ENCODE data around the gene FICD. TPM values are rescaled to one million over a fixed set of nuclear protein-coding genes. Genes with fewer than 3 reads are reported as not detected.

FICD gene
- total and polyA plus RNA-seq, 5 donors = 1.8 to 7.1 (median 3.1) TPM

GRCh38 chr12:108561852-108562347, 46.8 kb downstream of the FICD start:
- no peaks in the 10 kb centered on the region for H3K9me3 ChIP-seq (ENCODE audit: control insufficient read depth, low read length)
- intact Hi-C loops (cut with DNase I) = loop anchor here in 3 of 4 donors (5.0 to 10.0 kb wide), 5 partner anchors 243 to 533 kb away; partner anchors contain the start of genes ALKBH2 (in 1 of the 3), SSH1 (in 1 of the 3) and UNG (in 1 of the 3)
- no peak for ATAC-seq

GRCh38 chr12:108562348-108563135, 47.5 kb downstream of the FICD start, which contains the start of gene ISCU:
ISCU (plus strand) TSS chr12:108562596; CDS start chr12:108562623, 27 bp downstream.
- intact Hi-C loops (cut with DNase I) = loop anchor here in 3 of 4 donors (5.0 to 10.0 kb wide), 5 partner anchors 242 to 532 kb away; partner anchors contain the start of genes ALKBH2 (in 1 of the 3), SSH1 (in 1 of the 3) and UNG (in 1 of the 3)
- peaks cover 13% of the 10 kb centered on the region for H3K4me1 ChIP-seq (ENCODE audit: control insufficient read depth, insufficient read depth, low read length)

More at GRCh38 chr12:108561852-108562347, 46.8 kb downstream of the FICD start:
- H3K27me3 ChIP-seq (ENCODE audit: control insufficient read depth, insufficient read depth) = no peaks in the 10 kb centered on the region
- H3K27ac ChIP-seq (ENCODE audit: low read length) = peak overlapping the region; percentile 77
- no peak for DNase-seq
- peak overlapping the region; percentile 65 for H3K4me3 ChIP-seq (ENCODE audit: low read length)
- WGBS = under 1% methylated on average over 20 of the region's 20 CpGs
- H3K4me1 ChIP-seq (ENCODE audit: control insufficient read depth, insufficient read depth, low read length) = peaks cover 13% of the 10 kb centered on the region

GRCh38 chr12:108563136-108563803, 48.2 kb downstream of the FICD start:
- H3K9me3 ChIP-seq (ENCODE audit: control insufficient read depth, low read length) = no peaks in the 10 kb centered on the region
- peaks cover 10% of the 10 kb centered on the region for H3K4me1 ChIP-seq (ENCODE audit: control insufficient read depth, insufficient read depth, low read length)
- H3K4me3 ChIP-seq (ENCODE audit: low read length) = peak overlapping the region; percentile 65
- ATAC-seq (peak; percentile 56 to 58), DNase-seq (peak; percentile 85 to 95 (median 91))
- intact Hi-C loops (cut with DNase I) = loop anchor here in 3 of 4 donors (5.0 to 10.0 kb wide), 5 partner anchors 242 to 532 kb away; partner anchors contain the start of genes ALKBH2 (in 1 of the 3), SSH1 (in 1 of the 3) and UNG (in 1 of the 3)
- no peaks in the 10 kb centered on the region for H3K27me3 ChIP-seq (ENCODE audit: control insufficient read depth, insufficient read depth)
- WGBS = under 1% methylated on average over 14 of the region's 14 CpGs
- peak overlapping the region; percentile 90 for H3K27ac ChIP-seq (ENCODE audit: low read length)

More at GRCh38 chr12:108562348-108563135, 47.5 kb downstream of the FICD start, which contains the start of gene ISCU:
- DNase-seq = peak; percentile 99
- peak; percentile 92 for ATAC-seq
- WGBS = under 1% methylated on average over 72 of the region's 72 CpGs
- Histone ChIP-seq H3K27ac (ENCODE audit: low read length) (peak within 1 kb of the TSS; percentile 90), H3K4me3 (ENCODE audit: low read length) (peak within 1 kb of the TSS; percentile 65), H3K27me3 (ENCODE audit: control insufficient read depth, insufficient read depth) (no peaks in the 10 kb centered on the region), H3K9me3 (ENCODE audit: control insufficient read depth, low read length) (no peaks in the 10 kb centered on the region)

- Histone ChIP-seq H3K4me3 (ENCODE audit: low read length) (peak overlapping the region; percentile 65), H3K27me3 (ENCODE audit: control insufficient read depth, insufficient read depth) (no peaks in the 10 kb centered on the region), H3K9me3 (ENCODE audit: control insufficient read depth, low read length) (no peaks in the 10 kb centered on the region), H3K4me1 (ENCODE audit: control insufficient read depth, insufficient read depth, low read length) (peaks cover 8% of the 10 kb centered on the region), H3K27ac (ENCODE audit: low read length) (no peak overlapping the region)
- 3% methylated on average over 1 of the region's 1 CpG for WGBS
- intact Hi-C loops (cut with DNase I) = loop anchor here in 3 of 4 donors (2.0 to 10.0 kb wide), 6 partner anchors 55 to 531 kb away; partner anchors contain the start of genes ALKBH2 (in 1 of the 3), SSH1 (in 1 of the 3) and UNG (in 1 of the 3)
- DNase-seq = no peak
- ATAC-seq = no peak
Observed at GRCh38 chr12:108563804-108564151, 48.7 kb downstream of the FICD start.

DNA sequence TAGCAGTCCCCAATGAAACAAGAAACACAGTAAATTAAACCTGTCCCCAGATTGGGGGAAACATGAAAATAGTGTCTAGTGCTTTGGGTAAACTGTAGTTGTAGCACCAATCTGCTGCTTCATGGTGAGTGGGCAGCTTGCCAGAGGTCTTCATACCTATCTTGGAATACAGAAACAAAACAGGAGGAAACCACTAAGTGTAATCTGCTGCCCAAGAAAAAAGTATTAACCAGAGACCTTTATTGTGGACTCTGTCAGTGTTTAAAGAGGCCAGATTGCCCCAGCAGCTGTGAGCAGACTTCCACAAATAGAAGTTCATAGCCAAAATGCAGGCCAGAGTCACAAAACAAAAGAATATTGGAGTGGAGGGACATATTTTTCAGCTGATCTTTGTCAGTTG, 49.6 kb downstream of the FICD start:
- H3K4me3 ChIP-seq (ENCODE audit: low read length) = no peak overlapping the region
- intact Hi-C loops (cut with DNase I) = loop anchor here in 3 of 4 donors (2.0 to 10.0 kb wide), 8 partner anchors 53 to 530 kb away; partner anchors contain the start of genes ALKBH2 (in 2 of the 3), SSH1 (in 1 of the 3) and UNG (in 1 of the 3)
- no peak overlapping the region for H3K27ac ChIP-seq (ENCODE audit: low read length)
- DNase-seq (no peak), ATAC-seq (no peak)
- H3K4me1 ChIP-seq (ENCODE audit: control insufficient read depth, insufficient read depth, low read length) = peaks cover 6% of the 10 kb centered on the region
- no peaks in the 10 kb centered on the region for H3K9me3 ChIP-seq (ENCODE audit: control insufficient read depth, low read length)
- no peaks in the 10 kb centered on the region for H3K27me3 ChIP-seq (ENCODE audit: control insufficient read depth, insufficient read depth)

DNA sequence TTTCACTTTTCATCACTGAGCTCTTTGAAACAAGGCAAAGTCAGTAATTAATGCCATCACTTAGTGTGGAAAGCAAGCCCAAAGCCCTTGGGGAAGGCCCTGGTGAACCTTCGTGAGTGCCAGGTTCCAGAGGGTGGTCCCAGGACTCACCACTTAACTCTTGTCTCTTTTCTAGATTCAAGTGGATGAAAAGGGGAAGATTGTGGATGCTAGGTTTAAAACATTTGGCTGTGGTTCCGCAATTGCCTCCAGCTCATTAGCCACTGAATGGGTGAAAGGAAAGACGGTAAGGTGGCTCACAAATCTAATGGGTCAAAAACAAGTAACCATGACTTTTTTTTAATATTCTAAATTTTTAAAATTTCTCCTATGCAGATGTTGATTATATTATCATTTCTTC, 50.1 kb downstream of the FICD start:
- peaks cover 4% of the 10 kb centered on the region for H3K4me1 ChIP-seq (ENCODE audit: control insufficient read depth, insufficient read depth, low read length)
- no peaks in the 10 kb centered on the region for H3K9me3 ChIP-seq (ENCODE audit: control insufficient read depth, low read length)
- no peak for DNase-seq
- H3K27ac ChIP-seq (ENCODE audit: low read length) = no peak overlapping the region
- intact Hi-C loops (cut with DNase I) = loop anchor here in 3 of 4 donors (2.0 to 10.0 kb wide), 7 partner anchors 52 to 530 kb away; partner anchors contain the start of genes ALKBH2 (in 2 of the 3), SSH1 (in 1 of the 3) and UNG (in 1 of the 3)
- WGBS = 84% methylated on average over 3 of the region's 3 CpGs
- ATAC-seq = no peak
- H3K4me3 ChIP-seq (ENCODE audit: low read length) = no peak overlapping the region
- H3K27me3 ChIP-seq (ENCODE audit: control insufficient read depth, insufficient read depth) = no peaks in the 10 kb centered on the region

- intact Hi-C loops (cut with DNase I) = loop anchor here in 3 of 4 donors (2.0 to 10.0 kb wide), 7 partner anchors 51 to 529 kb away; partner anchors contain the start of genes ALKBH2 (in 2 of the 3), SSH1 (in 1 of the 3) and UNG (in 1 of the 3)
- 22% methylated on average over 2 of the region's 2 CpGs for WGBS
- DNase-seq = peak; percentile 65 to 83 (median 83)
- Histone ChIP-seq H3K9me3 (ENCODE audit: control insufficient read depth, low read length) (no peaks in the 10 kb centered on the region), H3K27me3 (ENCODE audit: control insufficient read depth, insufficient read depth) (no peaks in the 10 kb centered on the region), H3K27ac (ENCODE audit: low read length) (peak overlapping the region; percentile 61), H3K4me3 (ENCODE audit: low read length) (no peak overlapping the region), H3K4me1 (ENCODE audit: control insufficient read depth, insufficient read depth, low read length) (peaks cover 4% of the 10 kb centered on the region)
- no peak for ATAC-seq
Observed at GRCh38 chr12:108565976-108566375, 50.9 kb downstream of the FICD start.

DNA sequence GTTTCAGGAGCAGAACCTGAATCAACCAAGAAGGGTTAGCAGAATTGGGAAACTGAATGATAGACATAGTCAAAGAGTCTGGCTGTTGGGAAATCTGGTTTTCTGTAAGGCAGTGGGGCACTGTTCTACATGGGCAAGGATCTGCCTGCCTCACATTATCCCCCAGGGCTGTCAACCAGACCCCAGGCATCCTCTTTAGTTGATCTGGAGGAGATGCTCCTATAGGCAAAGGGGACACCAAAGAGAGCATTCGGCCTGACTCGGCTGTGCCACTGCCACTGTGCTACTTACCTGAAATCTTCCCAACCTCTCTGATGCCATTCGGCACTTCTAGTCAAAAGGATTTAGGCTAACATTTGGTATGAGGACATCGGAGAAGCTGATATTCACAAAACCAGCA, 51.4 kb downstream of the FICD start:
- ATAC-seq (no peak), DNase-seq (no peak)
- Histone ChIP-seq H3K27ac (ENCODE audit: low read length) (peak overlapping the region; percentile 59), H3K9me3 (ENCODE audit: control insufficient read depth, low read length) (no peaks in the 10 kb centered on the region), H3K4me3 (ENCODE audit: low read length) (no peak overlapping the region), H3K27me3 (ENCODE audit: control insufficient read depth, insufficient read depth) (no peaks in the 10 kb centered on the region), H3K4me1 (ENCODE audit: control insufficient read depth, insufficient read depth, low read length) (peaks cover 4% of the 10 kb centered on the region)
- intact Hi-C loops (cut with DNase I) = loop anchor here in 3 of 4 donors (5.0 to 10.0 kb wide), 6 partner anchors 51 to 528 kb away; partner anchors contain the start of genes ALKBH2 (in 2 of the 3), SSH1 (in 1 of the 3) and UNG (in 1 of the 3)
- WGBS = 95% methylated on average over 4 of the region's 4 CpGs

DNA sequence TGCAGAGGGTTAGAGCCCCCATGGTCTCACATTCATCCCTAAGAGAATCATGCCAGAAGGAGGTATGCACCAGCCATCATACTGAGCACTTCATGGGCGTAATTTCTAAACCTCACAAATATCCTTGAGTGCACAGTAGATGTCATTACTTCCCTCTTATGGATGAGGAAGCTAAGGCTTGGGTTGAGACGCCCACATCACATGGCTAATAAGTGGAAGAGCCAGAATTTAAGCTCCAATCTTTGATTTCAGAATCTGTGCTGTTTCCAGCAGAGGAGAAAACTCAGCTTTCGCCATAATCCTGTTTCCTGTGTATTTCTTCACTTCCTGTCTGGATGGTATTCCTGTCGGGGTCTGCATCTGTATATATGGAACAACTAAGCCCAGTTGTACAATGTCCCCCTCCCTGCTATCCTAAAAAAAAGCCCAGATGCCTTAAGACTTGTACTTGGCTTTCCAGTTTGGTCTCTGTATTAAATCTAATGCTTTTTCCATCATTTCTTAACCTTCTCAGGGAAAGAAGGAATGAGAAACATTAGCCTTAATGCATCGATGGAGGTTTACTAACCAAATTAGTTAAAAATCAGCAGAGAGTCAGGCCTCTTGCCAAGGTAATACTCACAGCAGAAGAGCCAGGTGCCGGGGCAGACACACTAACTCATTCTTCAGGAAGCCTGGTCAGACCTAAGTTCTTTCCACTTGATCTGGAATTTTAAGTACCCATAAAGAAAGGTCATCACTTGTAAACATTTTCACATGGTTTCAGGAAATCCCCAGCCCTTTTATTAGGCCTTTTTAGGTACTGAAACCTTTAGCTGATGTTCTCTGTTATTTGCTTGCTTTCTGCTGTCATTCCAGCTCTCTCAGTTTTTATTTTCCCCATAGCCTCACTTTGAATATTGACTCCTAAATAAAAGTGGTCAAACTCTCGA, 52.6 kb downstream of the FICD start:
- Histone ChIP-seq H3K4me3 (ENCODE audit: low read length) (no peak overlapping the region), H3K27me3 (ENCODE audit: control insufficient read depth, insufficient read depth) (no peaks in the 10 kb centered on the region), H3K9me3 (ENCODE audit: control insufficient read depth, low read length) (no peaks in the 10 kb centered on the region), H3K4me1 (ENCODE audit: control insufficient read depth, insufficient read depth, low read length) (peaks cover 4% of the 10 kb centered on the region), H3K27ac (ENCODE audit: low read length) (no peak overlapping the region)
- DNase-seq = no peak
- no peak for ATAC-seq
- intact Hi-C loops (cut with DNase I) = loop anchor here (2.0 to 10.0 kb wide), 7 partner anchors 50 to 527 kb away; partner anchors contain the start of genes ALKBH2 (in 2 of the 4), SSH1 (in 1 of the 4) and UNG (in 1 of the 4)
- 60% methylated on average over 7 of the region's 7 CpGs for WGBS
